Measurements from ENCODE around the gene TEX26. TPM values are rescaled to one million over a fixed set of nuclear protein-coding genes. Genes with fewer than 3 reads are reported as not detected.

The TEX26 gene
- total and polyA plus RNA-seq, 2 of the 4 experiments (the other 2 are of a cell fraction) = not detected

GRCh38 chr13:30916991-30917390 lies 15.5 kb upstream of the TEX26 start:
- Histone ChIP-seq H3K27me3 (ENCODE audit: control insufficient read depth, insufficient read depth, low read length) (peaks cover 5% of the 10 kb centered on the region; the same call in 1 of the 2 replicates), H3K4me3 (ENCODE audit: insufficient read depth, low read depth, low read length) (no peak overlapping the region), H4K91ac (ENCODE audit: insufficient read depth, low read depth, low read length) (no peak overlapping the region), H2AK9ac (replicated peaks; ENCODE audit: low read depth, low read length, poor library complexity) (no peak overlapping the region), H3K36me3 (ENCODE audit: control insufficient read depth, insufficient read depth, low read length) (no peaks in the 10 kb centered on the region), H3K56ac (ENCODE audit: extremely low read depth, insufficient read depth, low read length) (no peak overlapping the region), H3K4me1 (ENCODE audit: control insufficient read depth, insufficient read depth, low read length) (no peaks in the 10 kb centered on the region), H3K9me1 (ENCODE audit: insufficient read depth, low read length) (no peaks in the 10 kb centered on the region), H3K9me3 (ENCODE audit: control insufficient read depth, insufficient read depth, low read length) (no peaks in the 10 kb centered on the region), H2AK5ac (ENCODE audit: low read depth, low read length) (no peak overlapping the region), H3K23ac (ENCODE audit: low read depth, low read length) (no peak overlapping the region), H3K9ac (ENCODE audit: low read depth, low read length) (no peak overlapping the region), H2BK120ac (ENCODE audit: low read depth, low read length) (no peak overlapping the region), H3K27ac (ENCODE audit: insufficient read depth, low read length) (no peak overlapping the region), H3K4ac (ENCODE audit: low read depth, low read length) (no peak overlapping the region), H3K18ac (ENCODE audit: low read depth, low read length) (no peak overlapping the region), H2BK20ac (ENCODE audit: low read depth, low read length) (no peak overlapping the region), H4K5ac (ENCODE audit: low read depth, low read length) (no peak overlapping the region), H2AFZ (replicated peaks; ENCODE audit: low read length, poor library complexity) (no peak overlapping the region), H3K79me1 (ENCODE audit: low read depth in 1 of 2, low read length in 2 of 2) (no peaks in the 10 kb centered on the region), H2BK5ac (ENCODE audit: low read depth, low read length, poor library complexity, severe bottlenecking) (no peak overlapping the region), H4K20me1 (ENCODE audit: insufficient read depth, low read length) (no peaks in the 10 kb centered on the region), H3K4me2 (ENCODE audit: low read depth, low read length) (no peak overlapping the region), H3K14ac (replicated peaks; ENCODE audit: low read depth, low read length) (no peak overlapping the region), H2BK15ac (ENCODE audit: low read depth, low read length) (no peak overlapping the region), H4K8ac (ENCODE audit: low read depth in 2 of 2, low read length in 2 of 2) (no peak overlapping the region)
- no TSS peak for BruUV-seq (replicated peaks)
- WGBS, 2 experiments (ENCODE audit: extremely low coverage in 2 of 2, insufficient read length in 1 of 2) = 83% methylated on average over 2 of the region's 6 CpGs; no CpG with 5 or more reads in 1 of the 2 experiments
- intact Hi-C loops (cut with micrococcal nuclease) (loop anchor here (5.0 kb wide), 1 partner anchor 45 kb away; no protein-coding TSS in a partner anchor), dilution Hi-C loops (cut with HindIII; ENCODE audit: low sequenced_read_pairs, unreplicated experiment) (no loop called here), in situ Hi-C loops (cut with MboI; ENCODE audit: low sequenced_read_pairs) (no loop called here)
- ChIA-PET POLR2A (ENCODE audit: unreplicated experiment) (no interaction called here), CTCF (no interaction called here)
- TF ChIP-seq SMC3 (IDR thresholded peaks at IDR 0.05; ENCODE audit: low read depth, low read length) = no peak
- TF ChIP-seq CHD1 (IDR thresholded peaks at IDR 0.05; ENCODE audit: low read depth, low read length) = no peak
- no peak for TF ChIP-seq NFE2L2 (IDR thresholded peaks at IDR 0.05; ENCODE audit: low read depth, low read length)
- no peak for TF ChIP-seq RAD21 (IDR thresholded peaks at IDR 0.05; ENCODE audit: low read length)
- no peak for TF ChIP-seq MAFK (IDR thresholded peaks at IDR 0.05; ENCODE audit: low read depth, low read length)
- no peak for TF ChIP-seq POLR2A (IDR thresholded peaks at IDR 0.05; ENCODE audit: low read depth, low read length)
- no peak for TF ChIP-seq CEBPB (IDR thresholded peaks at IDR 0.05; ENCODE audit: low read depth, low read length)
- no peak for TF ChIP-seq MXI1 (IDR thresholded peaks at IDR 0.05; ENCODE audit: borderline replicate concordance, low read depth, low read length)
- TF ChIP-seq RFX5 (IDR thresholded peaks at IDR 0.05; ENCODE audit: low read depth, low read length) = no peak
- TF ChIP-seq USF2 (IDR thresholded peaks at IDR 0.05; ENCODE audit: low read depth, low read length) = no peak
- no peak for TF ChIP-seq RCOR1 (IDR thresholded peaks at IDR 0.05; ENCODE audit: insufficient replicate concordance, low read length)
- TF ChIP-seq CTCF (conservative IDR thresholded peaks at IDR 0.05; ENCODE audit: low read depth, low read length) = no peak
- ATAC-seq (ENCODE audit: low read depth) (no peak), DNase-seq (no peak)

Measured in IMR-90 (cell line).